GM23338 (cell line): Measurements from ENCODE around the gene MACF1. TPM values are rescaled to one million over a fixed set of nuclear protein-coding genes. Genes with fewer than 3 reads are reported as not detected.

Source experiments
- ATAC-seq: fragments of 200-7000 bp; cut with Tn5 transposase; 3 replicates; pipeline ENCODE4 v1.9.1; 2020
- DNase-seq: peaks from one replicate; pipeline ENCODE4 v3.0.0-alpha.2; 2015; ENCODE audit warnings: low spot score
- H2AFZ ChIP-seq: fragments of 200-600 bp; sonication (generic); 2 replicates; pipeline ENCODE4 v1.8.0; 2016; ENCODE audit warnings: antibody characterized with exemption, mild to moderate bottlenecking, moderate library complexity
- H3F3A ChIP-seq: fragments of 200-600 bp; sonication (generic); replicated peaks from 2 replicates; pipeline ENCODE4 v1.8.0; 2017; ENCODE audit warnings: antibody characterized with exemption, mixed run types, low read depth
- H3K27ac ChIP-seq: fragments of 200-600 bp; sonication (generic); 2 replicates; pipeline ENCODE4 v1.6.1; 2016; ENCODE audit warnings: low read depth
- H3K27me3 ChIP-seq: fragments of 200-600 bp; sonication (generic); 2 replicates; pipeline ENCODE4 v1.8.0; 2016; ENCODE audit warnings: mild to moderate bottlenecking, mixed run types, moderate library complexity; ENCODE audit not compliant: insufficient read depth
- H3K36me3 ChIP-seq: fragments of 200-600 bp; sonication (generic); 2 replicates; pipeline ENCODE4 v1.8.0; 2016; ENCODE audit warnings: mild to moderate bottlenecking; ENCODE audit not compliant: insufficient read depth
- H3K4me1 ChIP-seq: fragments of 200-600 bp; sonication (generic); 2 replicates; pipeline ENCODE4 v1.8.0; 2016; ENCODE audit warnings: mild to moderate bottlenecking, moderate library complexity; ENCODE audit not compliant: insufficient read depth
- H3K4me2 ChIP-seq: fragments of 200-600 bp; sonication (generic); 2 replicates; pipeline ENCODE4 v1.7.1; 2017; ENCODE audit warnings: mixed run types
- H3K4me3 ChIP-seq: fragments of 200-600 bp; sonication (generic); 2 replicates; pipeline ENCODE4 v1.6.1; 2016; ENCODE audit warnings: mixed run types
- H3K79me2 ChIP-seq: fragments of 200-600 bp; sonication (generic); replicated peaks from 2 replicates; pipeline ENCODE4 v1.8.0; 2017; ENCODE audit warnings: mild to moderate bottlenecking; ENCODE audit not compliant: insufficient read depth
- H3K9me2 ChIP-seq: fragments of 200-600 bp; sonication (generic); 2 replicates; pipeline ENCODE4 v1.8.0; 2017; ENCODE audit not compliant: insufficient read depth
- H4K20me1 ChIP-seq: fragments of 200-600 bp; sonication (generic); replicated peaks from 2 replicates; pipeline ENCODE4 v1.8.0; 2017; ENCODE audit warnings: mild to moderate bottlenecking; ENCODE audit not compliant: insufficient read depth
- H3K27ac Mint-ChIP-seq: 2 replicates; pipeline ENCODE4 v1.8.0; 2020; ENCODE audit warnings: inconsistent platforms, mild to moderate bottlenecking, moderate library complexity, mixed read lengths
- H3K27me3 Mint-ChIP-seq: 3 replicates; pipeline ENCODE4 v1.8.0; 2022; ENCODE audit warnings: low read depth, mild to moderate bottlenecking, moderate library complexity, mixed read lengths, inconsistent platforms; ENCODE audit not compliant: insufficient read depth, poor library complexity
- H3K36me3 Mint-ChIP-seq: 3 replicates; pipeline ENCODE4 v1.8.0; 2021; ENCODE audit warnings: low read depth, mild to moderate bottlenecking, inconsistent platforms, moderate library complexity, mixed read lengths
- H3K4me1 Mint-ChIP-seq: 3 replicates; pipeline ENCODE4 v1.8.0; 2020; ENCODE audit warnings: mild to moderate bottlenecking, inconsistent platforms, mixed read lengths
- H3K4me3 Mint-ChIP-seq: 3 replicates; pipeline ENCODE4 v1.8.0; 2021; ENCODE audit warnings: moderate library complexity, mild to moderate bottlenecking, inconsistent platforms, mixed read lengths
- H3K9me3 Mint-ChIP-seq: 3 replicates; pipeline ENCODE4 v1.8.0; 2020; ENCODE audit warnings: moderate library complexity, mild to moderate bottlenecking, inconsistent platforms, mixed read lengths
- CREB1 ChIP-seq: fragments of 250-450 bp; sonication (Bioruptor Pico); IDR thresholded peaks from 2 replicates; pipeline ENCODE4 v1.5.0; 2020; ENCODE audit warnings: low read depth, mild to moderate bottlenecking, moderate library complexity
- CTCF ChIP-seq, 2 experiments: fragments of 200-600 bp in 1 of 2; sonication (generic) in 1 of 2; conservative IDR thresholded peaks; 2 replicates each; pipeline versions ENCODE4 v1.5.1 to v1.6.1; 2016 to 2017; ENCODE audit warnings: antibody characterized with exemption in 2 of 2, low read depth in 2 of 2, mild to moderate bottlenecking in 2 of 2, moderate library complexity in 1 of 2
- ETS1 ChIP-seq: IDR thresholded peaks from 2 replicates; pipeline ENCODE4 v1.6.1; 2016; ENCODE audit warnings: antibody characterized with exemption
- EZH2 ChIP-seq: fragments of 200-600 bp; sonication (generic); IDR thresholded peaks from one replicate; pipeline ENCODE4 v1.8.0; 2017; ENCODE audit warnings: antibody characterized with exemption, mild to moderate bottlenecking, low read depth; ENCODE audit not compliant: unreplicated experiment
- EZH2phosphoT487 ChIP-seq: fragments of 200-600 bp; sonication (generic); IDR thresholded peaks from one replicate; pipeline ENCODE4 v1.8.1; 2018; ENCODE audit warnings: antibody characterized with exemption; ENCODE audit not compliant: unreplicated experiment
- JUNB ChIP-seq: IDR thresholded peaks from one replicate; pipeline ENCODE4 v1.6.1; 2016; ENCODE audit warnings: antibody characterized with exemption; ENCODE audit not compliant: unreplicated experiment
- NANOG ChIP-seq: IDR thresholded peaks from 2 replicates; pipeline ENCODE4 v1.6.1; 2016; ENCODE audit warnings: antibody characterized with exemption, borderline replicate concordance
- POLR2AphosphoS5 ChIP-seq: IDR thresholded peaks from 2 replicates; pipeline ENCODE4 v1.6.1; 2016; ENCODE audit warnings: antibody characterized with exemption, low read depth
- REST ChIP-seq: IDR thresholded peaks from one replicate; pipeline ENCODE4 v1.6.1; 2018; ENCODE audit warnings: antibody characterized with exemption; ENCODE audit not compliant: unreplicated experiment
- STAT1 ChIP-seq: IDR thresholded peaks from one replicate; pipeline ENCODE4 v1.6.1; 2016; ENCODE audit warnings: antibody characterized with exemption; ENCODE audit not compliant: unreplicated experiment
- ZNF114 ChIP-seq: fragments of 250-450 bp; sonication (Bioruptor Pico); IDR thresholded peaks from 2 replicates; pipeline ENCODE4 v1.5.0; 2020; ENCODE audit warnings: mild to moderate bottlenecking, moderate library complexity
- ZNF331 ChIP-seq: fragments of 250-450 bp; sonication (Bioruptor Pico); IDR thresholded peaks from 2 replicates; pipeline ENCODE4 v1.5.0; 2020; ENCODE audit warnings: low read depth, mild to moderate bottlenecking, moderate library complexity
- ZNF462 ChIP-seq: fragments of 250-450 bp; sonication (Bioruptor Pico); IDR thresholded peaks from 2 replicates; pipeline ENCODE4 v1.5.0; 2020; ENCODE audit warnings: mild to moderate bottlenecking, moderate library complexity
- polyA plus RNA-seq: library from polyadenylated mRNA; unstranded; fragments of >200 nt; fragmentation: Nextera tagmentation; extraction: Ambion mirVana; gene quantifications from 2 replicates; pipeline ENCODE4 v1.2.1, GENCODE V29; 2016
- total RNA-seq: library from RNA; depleted of rRNA; stranded (reverse); fragments of >200 nt; shearing (Covaris generic); gene quantifications from 2 replicates; pipeline ENCODE4 v1.2.3, GENCODE V29; 2014

MACF1 gene
- total and polyA plus RNA-seq, 2 experiments from 2014 or later = 104 to 399 TPM

- Histone ChIP-seq H3K36me3 (no peaks in the 10 kb centered on the region), H3K9me2 (no peaks in the 10 kb centered on the region), H3F3A (no peaks in the 10 kb centered on the region), H3K4me2 (no peak overlapping the region), H4K20me1 (no peaks in the 10 kb centered on the region; the same call in none of the 2 replicates), H2AFZ (no peak overlapping the region), H3K4me3 (no peak overlapping the region), H3K27ac (no peak overlapping the region), H3K79me2 (no peaks in the 10 kb centered on the region), H3K4me1 (no peaks in the 10 kb centered on the region), H3K27me3 (no peaks in the 10 kb centered on the region)
- no peak overlapping the region for H3K27ac Mint-ChIP-seq
- peaks cover 2% of the 10 kb centered on the region; the same call in 2 of the 3 replicates for H3K4me1 Mint-ChIP-seq
- peaks cover 3% of the 10 kb centered on the region; the same call in 2 of the 3 replicates for H3K36me3 Mint-ChIP-seq
- ATAC-seq (no peak), DNase-seq (no peak)
- no peak overlapping the region; the same call in 2 of the 3 replicates for H3K4me3 Mint-ChIP-seq
- H3K9me3 Mint-ChIP-seq = no peaks in the 10 kb centered on the region
- no peak for TF ChIP-seq ZNF331
- no peak for TF ChIP-seq NANOG
- TF ChIP-seq POLR2AphosphoS5 = no peak
- TF ChIP-seq EZH2phosphoT487 = no peak
- no peak for TF ChIP-seq EZH2
- no peak for TF ChIP-seq ETS1
- no peak for TF ChIP-seq CREB1 (CRISPR knock-in tag)
- TF ChIP-seq REST = no peak
- no peak for TF ChIP-seq ZNF114 (CRISPR knock-in tag)
- TF ChIP-seq JUNB = no peak
- no peak for TF ChIP-seq ZNF462 (CRISPR knock-in tag)
- TF ChIP-seq STAT1 = no peak
- TF ChIP-seq CTCF (conservative IDR thresholded peaks at IDR 0.05; ENCODE audit: low read depth in 2 of 2) = no peak
- peaks cover 3% of the 10 kb centered on the region for H3K27me3 Mint-ChIP-seq
Measured at GRCh38 chr1:39524591-39525365, 320.3 kb downstream of the MACF1 start.
